Motor neuron (in vitro differentiated cells): ENCODE results near the gene SLC25A20. TPM values are rescaled to one million over a fixed set of nuclear protein-coding genes. Genes with fewer than 3 reads are reported as not detected.

Source experiments
- ATAC-seq, 8 experiments: fragments of 200-7000 bp; cut with Tn5 transposase; replicated peaks in 6 of 8; 2 replicates each; pipeline ENCODE4 v1.8.0; 2021; ENCODE audit warnings: mild to moderate bottlenecking in 8 of 8, moderate library complexity in 8 of 8
- H3K27ac ChIP-seq, 2 donors: fragments of 250-450 bp; sonication (Bioruptor Pico); 2 replicates each; pipeline ENCODE4 v1.9.0; 2021; ENCODE audit warnings: antibody characterized with exemption in 2 of 2, mild to moderate bottlenecking in 2 of 2, moderate library complexity in 1 of 2
- H3K4me1 ChIP-seq, 2 donors: fragments of 250-450 bp; sonication (Bioruptor Pico); replicated peaks in 1 of 2; 2 replicates each; pipeline ENCODE4 v1.6.1; 2021; ENCODE audit warnings: antibody characterized with exemption in 2 of 2, mild to moderate bottlenecking in 2 of 2, moderate library complexity in 1 of 2
- H3K4me3 ChIP-seq, 5 donors: fragments of 250-450 bp; sonication (Bioruptor Pico); 2 replicates each; pipeline ENCODE4 v1.9.0; 2021; ENCODE audit warnings: antibody characterized with exemption in 5 of 5, mild to moderate bottlenecking in 5 of 5, moderate library complexity in 4 of 5
- WGBS, 10 experiments: fragments of 450-650 bp; shearing (Covaris generic); methylation state at CpG; one replicate each; pipeline ENCODE4 v1.0.0; 2022; 5-methylcytosine and 5-hydroxymethylcytosine counted together
- in situ Hi-C, 9 experiments: fragments of 400-800 bp; cut with MboI; loops; one replicate each; pipeline ENCODE4 v1.15.0; 2021; ENCODE audit warnings: low sequenced_read_pairs in 9 of 9, low pct_unique_long_range_greater_than_20kb in 2 of 9; ENCODE audit not compliant: unreplicated experiment in 9 of 9
- total RNA-seq, 8 experiments: library from RNA; unstranded; fragments of 300-600 nt; gene quantifications; 2 replicates each; pipeline versions ENCODE4 v1.2.3 to v1.2.4, GENCODE V29; 2022

The SLC25A20 gene
- total RNA-seq, 8 experiments from 2014 or later = 7.8 to 22.6 (median 17.9) TPM

- H3K4me1 ChIP-seq = no peaks in the 10 kb centered on the region
- no peak overlapping the region for H3K4me3 ChIP-seq
- 70 to 100% (median 95%) methylated on average over 1 to 6 of the region's 7 CpGs for WGBS, 10 experiments
- H3K27ac ChIP-seq = no peak overlapping the region
- ATAC-seq = no peak
- in situ Hi-C loops = no loop called here
Observed at GRCh38 chr3:48819234-48820221, 79.2 kb downstream of the SLC25A20 start.

GRCh38 chr3:48811524-48811923 is 87.2 kb downstream of the SLC25A20 start:
- in situ Hi-C loops = no loop called here
- Histone ChIP-seq H3K27ac (no peak overlapping the region), H3K4me3 (no peak overlapping the region), H3K4me1 (peaks cover 6 to 10% of the 10 kb centered on the region in 2 donors)
- 15 to 94% (median 44%) methylated on average over 2 to 3 of the region's 3 CpGs; no CpG with 5 or more reads in 2 of the 10 experiments for WGBS, 10 experiments
- ATAC-seq = peak in 2 of 8 experiments; percentile 12 to 22

Other genes with a start within 250 kb of the SLC25A20 start
- gene CELSR3, start 236.0 kb downstream of the SLC25A20 start, total RNA-seq = 10 to 100 TPM in 5 of 8 experiments, 1 to 10 TPM in 2, under 1 TPM in 1; 0.97 to 53.4 (median 23.0) TPM
- gene NCKIPSD, start 213.0 kb downstream of the SLC25A20 start, total RNA-seq = 10 to 100 TPM in 7 of 8 experiments, 1 to 10 TPM in 1; 9.8 to 22.4 (median 13.6) TPM
- gene IP6K2, start 181.7 kb downstream of the SLC25A20 start, total RNA-seq = 100 to 1,000 TPM in 7 of 8 experiments, 10 to 100 TPM in 1; 81.9 to 215 (median 154) TPM
- gene PRKAR2A, start 51.0 kb downstream of the SLC25A20 start, total RNA-seq = 10 to 100 TPM; 20.2 to 51.9 (median 41.5) TPM
- 100 to 1,000 TPM in 2 of 8 experiments, 10 to 100 TPM in 6; 42.4 to 111 (median 68.1) TPM for gene ARIH2, start 20.0 kb upstream of the SLC25A20 start, total RNA-seq
- gene P4HTM, start 91.4 kb upstream of the SLC25A20 start, total RNA-seq = 10 to 100 TPM in 7 of 8 experiments, 1 to 10 TPM in 1; 4.9 to 94.0 (median 29.6) TPM
- 100 to 1,000 TPM in 5 of 8 experiments, 10 to 100 TPM in 3; 52.2 to 209 (median 110) TPM for gene WDR6, start 108.5 kb upstream of the SLC25A20 start, total RNA-seq
- gene DALRD3, start 119.7 kb upstream of the SLC25A20 start, total RNA-seq = 10 to 100 TPM; 13.9 to 56.7 (median 26.2) TPM
- 100 to 1,000 TPM in 2 of 8 experiments, 10 to 100 TPM in 6; 36.3 to 102 (median 70.3) TPM for gene NDUFAF3, start 123.2 kb upstream of the SLC25A20 start, total RNA-seq
- 100 to 1,000 TPM; 175 to 414 (median 331) TPM for gene IMPDH2, start 130.5 kb upstream of the SLC25A20 start, total RNA-seq
- 10 to 100 TPM; 41.4 to 95.3 (median 71.4) TPM for gene QRICH1, start 195.2 kb upstream of the SLC25A20 start, total RNA-seq
- gene QARS1, start 205.9 kb upstream of the SLC25A20 start, total RNA-seq = 100 to 1,000 TPM; 121 to 354 (median 195) TPM
- gene USP19, start 221.9 kb upstream of the SLC25A20 start, total RNA-seq = 10 to 100 TPM; 29.9 to 64.7 (median 36.3) TPM
- 100 to 1,000 TPM in 4 of 8 experiments, 10 to 100 TPM in 4; 26.3 to 559 (median 110) TPM for gene LAMB2, start 234.2 kb upstream of the SLC25A20 start, total RNA-seq